SK-N-SH treated with all-trans-retinoic acid at 6 μM for 48 hours (cell line): ENCODE measurements around the gene METTL5.

Experiments
- ATAC-seq: fragments of 200-7000 bp; cut with Tn5 transposase; 3 replicates; pipeline ENCODE4 v1.9.1; 2020; ENCODE audit warnings: mild to moderate bottlenecking, moderate library complexity
- ARNTL ChIP-seq: fragments of 450-650 bp; formaldehyde crosslinking; IDR thresholded peaks from 2 replicates; pipeline ENCODE4 v1.5.0; 2020; ENCODE audit warnings: low read depth, mild to moderate bottlenecking, moderate library complexity, borderline replicate concordance
- BACH2 ChIP-seq: fragments of 250-450 bp; sonication (Bioruptor Pico); IDR thresholded peaks from 2 replicates; pipeline ENCODE4 v1.9.0; 2021; ENCODE audit warnings: mild to moderate bottlenecking, borderline replicate concordance
- CSDC2 ChIP-seq: fragments of 250-450 bp; sonication (Bioruptor Pico); IDR thresholded peaks from 2 replicates; pipeline ENCODE4 v1.5.0; 2020; ENCODE audit warnings: mild to moderate bottlenecking, moderate library complexity
- ESRRG ChIP-seq: fragments of 250-450 bp; sonication (Bioruptor Pico); IDR thresholded peaks from 2 replicates; pipeline ENCODE4 v1.6.1; 2021; ENCODE audit warnings: mild to moderate bottlenecking
- GLIS3 ChIP-seq: fragments of 250-450 bp; sonication (Bioruptor Pico); IDR thresholded peaks from 2 replicates; pipeline ENCODE4 v1.5.0; 2020; ENCODE audit warnings: mild to moderate bottlenecking, moderate library complexity
- ISL1 ChIP-seq: fragments of 250-450 bp; sonication (Bioruptor Pico); IDR thresholded peaks from 2 replicates; pipeline ENCODE4 v2.1.2; 2022; ENCODE audit warnings: mild to moderate bottlenecking, moderate library complexity
- OSR1 ChIP-seq: fragments of 250-450 bp; sonication (Bioruptor Pico); IDR thresholded peaks from 2 replicates; pipeline ENCODE4 v1.8.0; 2022; ENCODE audit warnings: moderate library complexity, mild to moderate bottlenecking, inconsistent platforms
- RARB ChIP-seq: fragments of 250-450 bp; sonication (Bioruptor Pico); IDR thresholded peaks from 2 replicates; pipeline ENCODE4 v1.8.0; 2021; ENCODE audit warnings: mild to moderate bottlenecking, moderate library complexity
- SNAI2 ChIP-seq: fragments of 250-450 bp; sonication (Bioruptor Pico); IDR thresholded peaks from 2 replicates; pipeline ENCODE4 v1.5.0; 2020; ENCODE audit warnings: mild to moderate bottlenecking, moderate library complexity
- TCF4 ChIP-seq: fragments of 250-450 bp; sonication (Bioruptor Pico); IDR thresholded peaks from 2 replicates; pipeline ENCODE4 v1.8.0; 2021; ENCODE audit warnings: mild to moderate bottlenecking, moderate library complexity, borderline replicate concordance
- TOX ChIP-seq: fragments of 250-450 bp; sonication (Bioruptor Pico); IDR thresholded peaks from 2 replicates; pipeline ENCODE4 v1.8.0; 2021; ENCODE audit warnings: mild to moderate bottlenecking, moderate library complexity, borderline replicate concordance
- ZC3H10 ChIP-seq: fragments of 250-450 bp; sonication (Bioruptor Pico); IDR thresholded peaks from 2 replicates; pipeline ENCODE4 v1.5.1; 2021; ENCODE audit warnings: mild to moderate bottlenecking, moderate library complexity
- ZFP3 ChIP-seq: fragments of 250-450 bp; sonication (Bioruptor Pico); IDR thresholded peaks from 2 replicates; pipeline ENCODE4 v1.5.0; 2020; ENCODE audit warnings: mild to moderate bottlenecking, moderate library complexity
- ZFP30 ChIP-seq: fragments of 450-650 bp; formaldehyde crosslinking; IDR thresholded peaks from 2 replicates; pipeline ENCODE4 v1.5.0; 2022; ENCODE audit warnings: mild to moderate bottlenecking, moderate library complexity
- ZNF565 ChIP-seq: fragments of 450-650 bp; formaldehyde crosslinking; conservative IDR thresholded peaks from 2 replicates; pipeline ENCODE4 v1.5.0; 2020; ENCODE audit warnings: low read depth, mild to moderate bottlenecking, moderate library complexity
- ZNF70 ChIP-seq: fragments of 450-650 bp; formaldehyde crosslinking; IDR thresholded peaks from 2 replicates; pipeline ENCODE4 v1.5.0; 2020; ENCODE audit warnings: mild to moderate bottlenecking, moderate library complexity
- ZNF8 ChIP-seq: fragments of 450-650 bp; formaldehyde crosslinking; IDR thresholded peaks from 2 replicates; pipeline ENCODE4 v1.5.0; 2020; ENCODE audit warnings: mild to moderate bottlenecking, moderate library complexity
- TF ChIP-seq, protein P1 (sequence below): fragments of 250-450 bp; sonication (Bioruptor Pico); IDR thresholded peaks from 2 replicates; pipeline ENCODE4 v1.8.0; 2021; ENCODE audit warnings: low read depth, mild to moderate bottlenecking, moderate library complexity, borderline replicate concordance
- TF ChIP-seq, protein P2 (sequence below): fragments of 250-450 bp; sonication (Bioruptor Pico); IDR thresholded peaks from 2 replicates; pipeline ENCODE4 v1.5.0; 2020; ENCODE audit warnings: mild to moderate bottlenecking, moderate library complexity
- TF ChIP-seq, protein P3 (sequence below): fragments of 250-450 bp; sonication (Bioruptor Pico); IDR thresholded peaks from 2 replicates; pipeline ENCODE4 v1.5.1; 2020; ENCODE audit warnings: low read depth, mild to moderate bottlenecking, moderate library complexity
- TF ChIP-seq, protein P4 (sequence below): fragments of 250-450 bp; sonication (Bioruptor Pico); IDR thresholded peaks from 2 replicates; pipeline ENCODE4 v1.5.1; 2021; ENCODE audit warnings: mild to moderate bottlenecking, moderate library complexity

The METTL5 gene

DNA sequence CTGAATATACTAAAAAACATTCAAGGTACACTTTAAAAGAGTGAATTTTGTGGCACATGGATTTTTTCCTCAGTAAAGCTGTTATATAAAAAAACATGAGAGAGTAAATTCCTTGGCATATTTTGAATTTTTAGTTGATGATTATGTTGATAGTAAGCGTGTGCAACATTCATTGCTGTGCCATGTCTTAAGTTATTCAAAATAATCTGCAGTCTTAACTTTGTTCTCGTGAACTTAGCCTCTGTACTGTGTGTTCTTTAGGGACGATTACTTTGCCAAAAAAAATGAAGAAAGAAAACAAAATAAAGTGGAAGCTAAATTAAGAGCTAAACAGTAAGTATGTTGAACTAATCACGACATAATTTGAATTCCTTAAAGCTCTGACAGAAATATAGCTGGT is 16.5 kb downstream of the METTL5 start:
- TF ChIP-seq ISL1 (CRISPR knock-in tag) (0 out of 2 replicates have a peak, but pooled peaks have one; percentile 7), RARB (CRISPR knock-in tag) (no peak), ZNF565 (no peak), ZNF8 (CRISPR knock-in tag) (no peak), ZC3H10 (CRISPR knock-in tag) (no peak)
- TF ChIP-seq, all 23 proteins: peak for 1
- ATAC-seq = peak; percentile 65

DNA sequence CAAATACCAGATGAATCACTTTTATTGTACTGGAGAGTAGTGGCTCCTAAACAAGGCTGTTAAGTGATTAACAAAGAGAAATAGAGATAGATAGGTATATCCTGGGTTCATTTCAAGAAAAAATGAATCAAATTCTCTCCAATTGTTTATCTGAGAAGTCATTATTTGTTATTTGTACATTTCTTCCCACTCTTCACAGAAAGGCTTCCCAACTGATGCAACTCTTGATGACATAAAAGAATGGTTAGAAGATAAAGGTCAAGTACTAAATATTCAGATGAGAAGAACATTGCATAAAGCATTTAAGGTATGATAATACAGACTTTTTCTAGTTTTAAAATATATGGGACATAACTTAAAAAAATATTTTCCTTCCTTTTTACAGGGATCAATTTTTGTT is 18.1 kb downstream of the METTL5 start:
- ATAC-seq = no peak
- TF ChIP-seq, protein P1, sequence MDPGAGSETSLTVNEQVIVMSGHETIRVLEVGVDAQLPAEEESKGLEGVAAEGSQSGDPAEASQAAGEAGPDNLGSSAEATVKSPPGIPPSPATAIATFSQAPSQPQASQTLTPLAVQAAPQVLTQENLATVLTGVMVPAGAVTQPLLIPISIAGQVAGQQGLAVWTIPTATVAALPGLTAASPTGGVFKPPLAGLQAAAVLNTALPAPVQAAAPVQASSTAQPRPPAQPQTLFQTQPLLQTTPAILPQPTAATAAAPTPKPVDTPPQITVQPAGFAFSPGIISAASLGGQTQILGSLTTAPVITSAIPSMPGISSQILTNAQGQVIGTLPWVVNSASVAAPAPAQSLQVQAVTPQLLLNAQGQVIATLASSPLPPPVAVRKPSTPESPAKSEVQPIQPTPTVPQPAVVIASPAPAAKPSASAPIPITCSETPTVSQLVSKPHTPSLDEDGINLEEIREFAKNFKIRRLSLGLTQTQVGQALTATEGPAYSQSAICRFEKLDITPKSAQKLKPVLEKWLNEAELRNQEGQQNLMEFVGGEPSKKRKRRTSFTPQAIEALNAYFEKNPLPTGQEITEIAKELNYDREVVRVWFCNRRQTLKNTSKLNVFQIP (CRISPR knock-in tag) = no peak
- TF ChIP-seq ZFP3 (CRISPR knock-in tag) (no peak), ISL1 (CRISPR knock-in tag) (no peak), OSR1 (CRISPR knock-in tag) (no peak), ZNF70 (no peak), TCF4 (CRISPR knock-in tag) (no peak), TOX (CRISPR knock-in tag) (no peak), RARB (CRISPR knock-in tag) (no peak), BACH2 (no peak), CSDC2 (CRISPR knock-in tag) (no peak), SNAI2 (CRISPR knock-in tag) (no peak), ZNF565 (no peak), ARNTL (CRISPR knock-in tag) (no peak)
- TF ChIP-seq, protein P2, sequence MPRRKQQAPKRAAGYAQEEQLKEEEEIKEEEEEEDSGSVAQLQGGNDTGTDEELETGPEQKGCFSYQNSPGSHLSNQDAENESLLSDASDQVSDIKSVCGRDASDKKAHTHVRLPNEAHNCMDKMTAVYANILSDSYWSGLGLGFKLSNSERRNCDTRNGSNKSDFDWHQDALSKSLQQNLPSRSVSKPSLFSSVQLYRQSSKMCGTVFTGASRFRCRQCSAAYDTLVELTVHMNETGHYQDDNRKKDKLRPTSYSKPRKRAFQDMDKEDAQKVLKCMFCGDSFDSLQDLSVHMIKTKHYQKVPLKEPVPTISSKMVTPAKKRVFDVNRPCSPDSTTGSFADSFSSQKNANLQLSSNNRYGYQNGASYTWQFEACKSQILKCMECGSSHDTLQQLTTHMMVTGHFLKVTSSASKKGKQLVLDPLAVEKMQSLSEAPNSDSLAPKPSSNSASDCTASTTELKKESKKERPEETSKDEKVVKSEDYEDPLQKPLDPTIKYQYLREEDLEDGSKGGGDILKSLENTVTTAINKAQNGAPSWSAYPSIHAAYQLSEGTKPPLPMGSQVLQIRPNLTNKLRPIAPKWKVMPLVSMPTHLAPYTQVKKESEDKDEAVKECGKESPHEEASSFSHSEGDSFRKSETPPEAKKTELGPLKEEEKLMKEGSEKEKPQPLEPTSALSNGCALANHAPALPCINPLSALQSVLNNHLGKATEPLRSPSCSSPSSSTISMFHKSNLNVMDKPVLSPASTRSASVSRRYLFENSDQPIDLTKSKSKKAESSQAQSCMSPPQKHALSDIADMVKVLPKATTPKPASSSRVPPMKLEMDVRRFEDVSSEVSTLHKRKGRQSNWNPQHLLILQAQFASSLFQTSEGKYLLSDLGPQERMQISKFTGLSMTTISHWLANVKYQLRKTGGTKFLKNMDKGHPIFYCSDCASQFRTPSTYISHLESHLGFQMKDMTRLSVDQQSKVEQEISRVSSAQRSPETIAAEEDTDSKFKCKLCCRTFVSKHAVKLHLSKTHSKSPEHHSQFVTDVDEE (CRISPR knock-in tag) = no peak

DNA sequence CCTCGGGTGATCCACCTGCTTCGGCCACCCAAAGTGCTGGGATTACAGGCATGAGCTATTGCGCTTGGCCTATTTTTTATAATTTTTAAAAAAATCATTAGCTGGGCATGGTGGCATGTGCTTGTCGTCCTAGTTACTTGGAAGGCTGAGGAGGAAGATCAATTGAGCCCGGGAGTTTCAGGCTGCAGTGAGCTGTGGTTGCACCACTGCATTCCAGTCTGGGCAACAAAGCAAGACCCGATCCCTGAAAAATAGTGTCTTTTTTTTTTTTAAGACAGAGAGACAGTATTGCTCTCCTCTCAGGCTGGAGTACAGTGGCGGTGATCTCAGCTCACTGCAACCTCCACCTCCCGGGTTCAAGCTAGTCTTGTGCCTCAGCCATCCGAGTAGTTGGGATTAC is 21.2 kb downstream of the METTL5 start:
- ATAC-seq = no peak
- TF ChIP-seq, protein P3, sequence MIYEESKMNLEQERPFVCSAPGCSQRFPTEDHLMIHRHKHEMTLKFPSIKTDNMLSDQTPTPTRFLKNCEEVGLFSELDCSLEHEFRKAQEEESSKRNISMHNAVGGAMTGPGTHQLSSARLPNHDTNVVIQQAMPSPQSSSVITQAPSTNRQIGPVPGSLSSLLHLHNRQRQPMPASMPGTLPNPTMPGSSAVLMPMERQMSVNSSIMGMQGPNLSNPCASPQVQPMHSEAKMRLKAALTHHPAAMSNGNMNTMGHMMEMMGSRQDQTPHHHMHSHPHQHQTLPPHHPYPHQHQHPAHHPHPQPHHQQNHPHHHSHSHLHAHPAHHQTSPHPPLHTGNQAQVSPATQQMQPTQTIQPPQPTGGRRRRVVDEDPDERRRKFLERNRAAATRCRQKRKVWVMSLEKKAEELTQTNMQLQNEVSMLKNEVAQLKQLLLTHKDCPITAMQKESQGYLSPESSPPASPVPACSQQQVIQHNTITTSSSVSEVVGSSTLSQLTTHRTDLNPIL (CRISPR knock-in tag) = no peak
- no peak for TF ChIP-seq ZNF8 (CRISPR knock-in tag)
- TF ChIP-seq ZC3H10 (CRISPR knock-in tag) = no peak
- no peak for TF ChIP-seq ARNTL (CRISPR knock-in tag)
- TF ChIP-seq, protein P1 (CRISPR knock-in tag) = no peak
- no peak for TF ChIP-seq ZFP30 (CRISPR knock-in tag)
- no peak for TF ChIP-seq TCF4 (CRISPR knock-in tag)
- TF ChIP-seq ISL1 (CRISPR knock-in tag) = no peak
- no peak for TF ChIP-seq SNAI2 (CRISPR knock-in tag)
- no peak for TF ChIP-seq ZNF565
- TF ChIP-seq OSR1 (CRISPR knock-in tag) = no peak
- TF ChIP-seq, protein P2 (CRISPR knock-in tag) = no peak
- TF ChIP-seq, protein P4, sequence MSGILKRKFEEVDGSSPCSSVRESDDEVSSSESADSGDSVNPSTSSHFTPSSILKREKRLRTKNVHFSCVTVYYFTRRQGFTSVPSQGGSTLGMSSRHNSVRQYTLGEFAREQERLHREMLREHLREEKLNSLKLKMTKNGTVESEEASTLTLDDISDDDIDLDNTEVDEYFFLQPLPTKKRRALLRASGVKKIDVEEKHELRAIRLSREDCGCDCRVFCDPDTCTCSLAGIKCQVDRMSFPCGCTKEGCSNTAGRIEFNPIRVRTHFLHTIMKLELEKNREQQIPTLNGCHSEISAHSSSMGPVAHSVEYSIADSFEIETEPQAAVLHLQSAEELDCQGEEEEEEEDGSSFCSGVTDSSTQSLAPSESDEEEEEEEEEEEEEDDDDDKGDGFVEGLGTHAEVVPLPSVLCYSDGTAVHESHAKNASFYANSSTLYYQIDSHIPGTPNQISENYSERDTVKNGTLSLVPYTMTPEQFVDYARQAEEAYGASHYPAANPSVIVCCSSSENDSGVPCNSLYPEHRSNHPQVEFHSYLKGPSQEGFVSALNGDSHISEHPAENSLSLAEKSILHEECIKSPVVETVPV (CRISPR knock-in tag) = no peak
- TF ChIP-seq BACH2 = no peak
- no peak for TF ChIP-seq GLIS3 (CRISPR knock-in tag)
- no peak for TF ChIP-seq RARB (CRISPR knock-in tag)
- TF ChIP-seq ESRRG (CRISPR knock-in tag) = no peak
